Activated CD4-positive, alpha-beta memory T cell treated with anti-CD3 and anti-CD28 coated beads, Interleukin-2, amount 10 ng/mL, durations not matched to agents 7 days and 5 days (primary cell): Measurements from ENCODE around the gene MATCAP1. TPM values are rescaled to one million over a fixed set of nuclear protein-coding genes. Genes with fewer than 3 reads are reported as not detected.

Experiments used
- CTCF ChIA-PET: fragments of 350-600 bp; sonication (Branson Sonifier 250); formaldehyde crosslinking; loops from one replicate; lab custom pipeline; 2021; ENCODE audit warnings: antibody characterized with exemption, inconsistent platforms; lab: Charles Lee
- POLR2A ChIA-PET: fragments of 350-600 bp; sonication (Branson Sonifier 250); formaldehyde crosslinking; loops from one replicate; lab custom pipeline; 2021; ENCODE audit warnings: antibody characterized with exemption; lab: Charles Lee
- DNase-seq: peaks from one replicate; pipeline ENCODE4 v3.0.0-alpha.2; 2020
- H3K27ac Mint-ChIP-seq: one replicate; pipeline ENCODE4 v1.8.0; 2021; ENCODE audit warnings: mild to moderate bottlenecking, mixed read lengths
- H3K27me3 Mint-ChIP-seq: one replicate; pipeline ENCODE4 v1.8.0; 2021; ENCODE audit warnings: mixed read lengths
- H3K36me3 Mint-ChIP-seq: one replicate; pipeline ENCODE4 v1.8.0; 2021; ENCODE audit warnings: low read depth, mixed read lengths
- H3K4me1 Mint-ChIP-seq: one replicate; pipeline ENCODE4 v1.8.0; 2021; ENCODE audit warnings: mixed read lengths
- H3K4me3 Mint-ChIP-seq: one replicate; pipeline ENCODE4 v1.8.0; 2021; ENCODE audit warnings: mild to moderate bottlenecking, mixed read lengths
- H3K9me3 Mint-ChIP-seq: one replicate; pipeline ENCODE4 v1.8.0; 2021; ENCODE audit warnings: mixed read lengths
- total RNA-seq, 2 experiments: library from RNA; stranded (reverse); gene quantifications; one replicate each; pipeline ENCODE4 v1.2.3, GENCODE V29; 2021

Gene MATCAP1
- total RNA-seq, 2 experiments from 2014 or later, result 63.9 to 70.9 TPM

DNA sequence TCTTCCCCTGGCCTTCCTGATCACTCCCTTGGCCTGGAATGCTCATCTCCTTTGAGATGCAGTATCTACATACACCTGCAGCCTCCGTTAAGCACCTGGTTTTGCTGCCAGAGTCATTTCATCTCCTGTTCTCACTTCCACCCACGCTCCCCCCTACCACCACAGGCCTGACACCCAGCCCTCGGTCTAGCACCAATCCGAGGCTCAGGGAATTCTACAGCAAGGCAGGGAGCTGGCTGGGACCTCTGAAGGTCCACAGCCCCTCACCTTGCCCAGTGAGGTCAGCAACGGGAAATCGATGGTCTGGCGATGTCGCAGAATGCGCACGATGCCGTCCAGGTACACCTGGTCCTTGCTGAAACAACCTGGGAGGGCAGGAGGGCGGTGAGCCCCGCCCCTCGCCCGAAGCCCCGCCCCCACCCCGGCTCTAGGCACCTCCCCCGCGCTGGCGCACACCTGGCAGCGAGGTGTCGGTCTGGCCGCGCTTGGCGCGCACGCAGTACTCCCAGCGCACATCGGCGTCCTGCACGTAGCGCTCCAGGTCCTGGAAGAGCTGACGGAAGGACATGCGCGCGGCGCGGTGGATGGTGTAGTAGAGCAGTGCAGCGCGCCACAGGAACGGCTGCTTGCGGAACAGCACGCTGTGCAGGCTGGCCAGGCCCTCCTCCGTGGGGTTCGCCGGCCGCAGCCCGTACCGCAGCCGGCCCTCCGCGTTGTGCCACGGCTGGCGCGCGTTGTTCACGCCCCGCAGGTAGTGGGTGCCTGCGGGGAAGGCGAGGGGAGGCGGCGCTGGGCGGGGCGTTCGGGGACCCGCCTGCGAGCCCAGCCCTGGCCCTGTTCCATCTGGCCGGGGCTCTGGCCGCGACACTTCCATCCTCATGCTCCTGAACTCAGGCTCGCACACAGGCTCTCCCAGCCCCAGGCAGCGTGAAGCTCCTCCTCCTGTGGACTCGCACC lies 5.7 kb downstream of the MATCAP1 start:
- Mint-ChIP-seq H3K4me1 (peaks cover 41% of the 10 kb centered on the region), H3K9me3 (no peaks in the 10 kb centered on the region), H3K4me3 (peak overlapping the region; percentile 58), H3K27me3 (peaks cover 15% of the 10 kb centered on the region), H3K36me3 (peaks cover 26% of the 10 kb centered on the region), H3K27ac (no peak overlapping the region)
- POLR2A ChIA-PET, result interaction anchor here (0.8 to 13.2 kb wide), 5 partner anchors 15 to 149 kb away, joined by 3 to 204 read pairs (median 3); partner anchors contain the start of genes CBFB, FBXL8, HSF4 and TMEM208
- CTCF ChIA-PET, result interaction anchor here (0.9 to 1.7 kb wide), 4 partner anchors 19 to 160 kb away, joined by 3 to 5 read pairs (median 4); partner anchors contain the start of genes FBXL8 and TRADD
- DNase-seq, result peak; percentile 67

GRCh38 chr16:67176662-67177061 lies 7.1 kb downstream of the MATCAP1 start:
- H3K36me3 Mint-ChIP-seq, result peaks cover 31% of the 10 kb centered on the region
- peaks cover 19% of the 10 kb centered on the region for H3K27me3 Mint-ChIP-seq
- no peaks in the 10 kb centered on the region for H3K9me3 Mint-ChIP-seq
- no peak overlapping the region for H3K4me3 Mint-ChIP-seq
- CTCF ChIA-PET, result interaction anchor here (0.7 to 4.0 kb wide), 4 partner anchors 14 to 21 kb away, joined by 3 to 15 read pairs (median 4); partner anchors contain the start of genes FBXL8 and TRADD
- POLR2A ChIA-PET, result interaction anchor here (0.9 to 13.2 kb wide), 6 partner anchors 6 to 148 kb away, joined by 3 to 204 read pairs (median 6); partner anchors contain the start of genes CBFB, FBXL8, HSF4 and MATCAP1
- H3K27ac Mint-ChIP-seq, result no peak overlapping the region
- H3K4me1 Mint-ChIP-seq, result peaks cover 47% of the 10 kb centered on the region
- DNase-seq, result no peak

DNA sequence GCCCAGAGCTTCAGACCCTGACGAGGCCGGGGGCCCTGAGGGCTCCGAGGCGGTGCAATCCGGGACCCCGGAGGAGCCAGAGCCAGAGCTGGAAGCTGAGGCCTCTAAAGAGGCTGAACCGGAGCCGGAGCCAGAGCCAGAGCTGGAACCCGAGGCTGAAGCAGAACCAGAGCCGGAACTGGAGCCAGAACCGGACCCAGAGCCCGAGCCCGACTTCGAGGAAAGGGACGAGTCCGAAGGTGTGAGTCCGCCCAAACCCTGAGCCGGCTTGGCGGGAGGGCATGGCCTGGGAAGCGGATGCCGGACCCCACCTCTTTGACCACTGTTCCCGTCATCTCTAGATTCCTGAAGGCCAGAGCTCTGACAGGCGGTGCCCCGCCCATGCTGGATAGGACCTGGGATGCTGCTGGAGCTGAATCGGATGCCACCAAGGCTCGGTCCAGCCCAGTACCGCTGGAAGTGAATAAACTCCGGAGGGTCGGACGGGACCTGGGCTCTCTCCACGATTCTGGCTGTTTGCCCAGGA lies 9.0 kb downstream of the MATCAP1 start:
- H3K9me3 Mint-ChIP-seq, result no peaks in the 10 kb centered on the region
- no peak for DNase-seq
- CTCF ChIA-PET, result interaction anchor here (1.0 to 4.2 kb wide), 7 partner anchors 8 to 157 kb away, joined by 3 to 15 read pairs (median 5); no protein-coding TSS in a partner anchor
- POLR2A ChIA-PET, result interaction anchor here (0.6 to 13.2 kb wide), 6 partner anchors 8 to 199 kb away, joined by 3 to 204 read pairs (median 4); partner anchors contain the start of genes FBXL8, FHOD1, HSF4 and MATCAP1
- H3K4me1 Mint-ChIP-seq, result peaks cover 61% of the 10 kb centered on the region
- peaks cover 34% of the 10 kb centered on the region for H3K27me3 Mint-ChIP-seq
- H3K27ac Mint-ChIP-seq, result no peak overlapping the region
- H3K36me3 Mint-ChIP-seq, result peaks cover 42% of the 10 kb centered on the region
- H3K4me3 Mint-ChIP-seq, result peak overlapping the region; percentile 78

DNA sequence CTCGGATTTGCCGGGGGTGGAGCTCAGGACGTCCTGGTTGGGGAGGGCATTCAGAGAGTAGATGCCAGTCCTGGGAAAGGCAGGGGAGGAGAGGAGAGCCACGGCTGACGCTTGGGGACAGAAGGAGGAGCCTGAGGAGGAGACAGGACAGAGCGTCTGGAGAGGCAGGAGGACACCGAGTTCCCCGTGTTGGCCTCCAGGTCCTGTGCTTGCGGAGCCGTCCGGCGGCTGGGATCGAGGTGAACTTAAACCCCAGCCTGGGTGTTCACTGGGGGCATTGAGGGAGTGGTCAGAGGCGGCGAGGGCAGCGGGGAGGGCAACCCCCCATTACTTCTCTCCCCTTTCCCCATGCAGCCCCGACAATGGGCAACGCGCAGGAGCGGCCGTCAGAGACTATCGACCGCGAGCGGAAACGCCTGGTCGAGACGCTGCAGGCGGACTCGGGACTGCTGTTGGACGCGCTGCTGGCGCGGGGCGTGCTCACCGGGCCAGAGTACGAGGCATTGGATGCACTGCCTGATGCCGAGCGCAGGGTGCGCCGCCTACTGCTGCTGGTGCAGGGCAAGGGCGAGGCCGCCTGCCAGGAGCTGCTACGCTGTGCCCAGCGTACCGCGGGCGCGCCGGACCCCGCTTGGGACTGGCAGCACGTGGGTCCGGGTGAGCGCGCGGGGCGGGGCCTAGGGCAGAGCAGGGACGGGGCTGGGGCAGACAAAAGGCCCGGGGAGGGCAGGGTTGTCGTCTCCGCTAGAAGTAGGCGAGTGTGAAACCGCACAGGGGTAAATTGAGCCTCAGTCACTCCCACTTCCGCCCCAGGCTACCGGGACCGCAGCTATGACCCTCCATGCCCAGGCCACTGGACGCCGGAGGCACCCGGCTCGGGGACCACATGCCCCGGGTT lies 9.7 kb downstream of the MATCAP1 start:
- Mint-ChIP-seq H3K4me1 (peaks cover 63% of the 10 kb centered on the region), H3K4me3 (peak overlapping the region; percentile 78), H3K9me3 (no peaks in the 10 kb centered on the region), H3K27me3 (peaks cover 35% of the 10 kb centered on the region), H3K36me3 (peaks cover 42% of the 10 kb centered on the region), H3K27ac (peak overlapping the region; percentile 52)
- POLR2A ChIA-PET, result interaction anchor here (0.6 to 13.2 kb wide), 5 partner anchors 9 to 198 kb away, joined by 3 to 204 read pairs (median 5); partner anchors contain the start of genes FBXL8, HSF4, MATCAP1 and TRADD
- DNase-seq, result peak; percentile 77
- CTCF ChIA-PET, result interaction anchor here (0.8 to 4.2 kb wide), 7 partner anchors 8 to 196 kb away, joined by 3 to 15 read pairs (median 5); no protein-coding TSS in a partner anchor

GRCh38 chr16:67173323-67173722 lies 10.4 kb downstream of the MATCAP1 start:
- POLR2A ChIA-PET, result interaction anchor here (10.2 to 13.2 kb wide), 2 partner anchors 10 kb away, joined by 57 to 204 read pairs; partner anchors contain the start of genes FBXL8, HSF4, MATCAP1 and TRADD
- H3K27ac Mint-ChIP-seq, result peak overlapping the region; percentile 52
- H3K27me3 Mint-ChIP-seq, result peaks cover 35% of the 10 kb centered on the region
- no peak for DNase-seq
- CTCF ChIA-PET, result interaction anchor here (0.7 to 4.2 kb wide), 7 partner anchors 10 to 195 kb away, joined by 3 to 15 read pairs (median 5); no protein-coding TSS in a partner anchor
- peaks cover 40% of the 10 kb centered on the region for H3K36me3 Mint-ChIP-seq
- no peaks in the 10 kb centered on the region for H3K9me3 Mint-ChIP-seq
- peaks cover 57% of the 10 kb centered on the region for H3K4me1 Mint-ChIP-seq
- H3K4me3 Mint-ChIP-seq, result peak overlapping the region; percentile 78

- H3K9me3 Mint-ChIP-seq, result no peaks in the 10 kb centered on the region
- peak overlapping the region; percentile 8 for H3K27ac Mint-ChIP-seq
- ChIA-PET POLR2A (interaction anchor here (0.7 to 13.2 kb wide), 5 partner anchors 8 to 187 kb away, joined by 3 to 204 read pairs (median 5); partner anchors contain the start of genes FBXL8, HSF4, MATCAP1 and TRADD), CTCF (interaction anchor here (1.0 to 2.9 kb wide), 8 partner anchors 8 to 273 kb away, joined by 3 to 16 read pairs (median 4); no protein-coding TSS in a partner anchor)
- H3K27me3 Mint-ChIP-seq, result peaks cover 41% of the 10 kb centered on the region
- H3K4me1 Mint-ChIP-seq, result peaks cover 58% of the 10 kb centered on the region
- H3K4me3 Mint-ChIP-seq, result peak overlapping the region; percentile 66
- peaks cover 41% of the 10 kb centered on the region for H3K36me3 Mint-ChIP-seq
- no peak for DNase-seq
Observed at GRCh38 chr16:67170949-67171649, 12.7 kb downstream of the MATCAP1 start.

- no peaks in the 10 kb centered on the region for H3K9me3 Mint-ChIP-seq
- ChIA-PET CTCF (interaction anchor here (1.0 to 2.9 kb wide), 9 partner anchors 9 to 274 kb away, joined by 3 to 16 read pairs (median 5); partner anchors contain the start of genes FBXL8 and TRADD), POLR2A (interaction anchor here (0.6 to 13.2 kb wide), 9 partner anchors 7 to 312 kb away, joined by 3 to 204 read pairs (median 3); partner anchors contain the start of genes E2F4, FBXL8, HSF4 and MATCAP1)
- peak within 1 kb of the TSS; percentile 72 for H3K27ac Mint-ChIP-seq
- H3K36me3 Mint-ChIP-seq, result peaks cover 40% of the 10 kb centered on the region
- peak; percentile 67 for DNase-seq
- H3K27me3 Mint-ChIP-seq, result peaks cover 44% of the 10 kb centered on the region
- peaks cover 59% of the 10 kb centered on the region for H3K4me1 Mint-ChIP-seq
- peak within 1 kb of the TSS; percentile 74 for H3K4me3 Mint-ChIP-seq
Observed at GRCh38 chr16:67170168-67170948, 13.4 kb downstream of the MATCAP1 start, which contains the start of gene NOL3. TSS of gene NOL3 (plus strand) at chr16:67170538.

- H3K9me3 Mint-ChIP-seq, result no peaks in the 10 kb centered on the region
- POLR2A ChIA-PET, result interaction anchor here (0.6 to 13.2 kb wide), 8 partner anchors 7 to 313 kb away, joined by 3 to 204 read pairs (median 3); partner anchors contain the start of genes E2F4, FBXL8, FHOD1 and HSF4
- CTCF ChIA-PET, result interaction anchor here (0.5 to 2.9 kb wide), 12 partner anchors 9 to 274 kb away, joined by 3 to 16 read pairs (median 3); partner anchors contain the start of genes FBXL8 and TRADD
- peaks cover 42% of the 10 kb centered on the region for H3K36me3 Mint-ChIP-seq
- H3K4me3 Mint-ChIP-seq, result peak overlapping the region; percentile 74
- H3K27me3 Mint-ChIP-seq, result peaks cover 49% of the 10 kb centered on the region
- peaks cover 63% of the 10 kb centered on the region for H3K4me1 Mint-ChIP-seq
- H3K27ac Mint-ChIP-seq, result peak overlapping the region; percentile 72
- peak; percentile 50 for DNase-seq
Observed at GRCh38 chr16:67169642-67170167, 14.1 kb downstream of the MATCAP1 start.

DNA sequence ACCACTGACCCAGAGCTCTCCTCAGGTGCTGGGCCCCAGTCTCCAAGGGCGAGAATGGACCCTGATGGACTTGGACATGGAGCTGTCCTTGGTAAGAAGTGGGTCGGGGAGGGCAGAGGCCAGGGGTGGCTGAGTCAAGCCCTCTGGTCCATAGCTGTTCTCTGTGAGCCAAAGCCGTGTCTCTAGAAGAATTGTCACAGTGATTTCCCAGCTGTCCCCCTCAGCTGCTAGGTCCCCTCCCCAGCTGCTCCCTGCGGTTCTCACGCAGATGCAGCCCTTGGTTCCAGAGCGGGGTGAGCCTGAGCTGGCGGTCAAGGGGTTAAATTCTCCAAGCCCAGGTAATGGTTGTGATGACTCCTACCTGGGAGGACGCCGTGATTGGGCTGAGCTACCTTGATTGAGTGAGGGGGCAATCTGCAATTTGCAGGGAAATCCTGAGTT lies 14.7 kb downstream of the MATCAP1 start:
- no peak for DNase-seq
- Mint-ChIP-seq H3K27me3 (peaks cover 51% of the 10 kb centered on the region), H3K36me3 (peaks cover 44% of the 10 kb centered on the region), H3K9me3 (no peaks in the 10 kb centered on the region), H3K27ac (no peak overlapping the region), H3K4me1 (peaks cover 65% of the 10 kb centered on the region), H3K4me3 (no peak overlapping the region)
- POLR2A ChIA-PET, result interaction anchor here (1.0 to 13.2 kb wide), 6 partner anchors 5 to 79 kb away, joined by 3 to 204 read pairs (median 30); partner anchors contain the start of genes E2F4, FBXL8, FHOD1 and HSF4
- CTCF ChIA-PET, result interaction anchor here (0.5 to 2.9 kb wide), 7 partner anchors 9 to 225 kb away, joined by 3 to 16 read pairs (median 3); partner anchors contain the start of genes FBXL8 and TRADD
